H1 (cell line): Measurements from ENCODE around the gene ELOF1. TPM values are rescaled to one million over a fixed set of nuclear protein-coding genes. Genes with fewer than 3 reads are reported as not detected.

ENCODE experiments used
- CTCF ChIA-PET: fragments of 300-600 bp; sonication (Branson Sonifier 250); formaldehyde crosslinking; loops from one replicate; lab custom pipeline; 2021; ENCODE audit not compliant: partially characterized antibody; lab: Charles Lee
- POLR2A ChIA-PET: fragments of 300-600 bp; sonication (Branson Sonifier 250); formaldehyde crosslinking; loops from one replicate; lab custom pipeline; 2021; ENCODE audit warnings: inconsistent platforms; ENCODE audit not compliant: partially characterized antibody; lab: Charles Lee
- DNase-seq, 2 experiments: peaks; one replicate each; pipeline versions ENCODE4 v3.0.0 to v3.0.0-alpha.2; 2010 to 2022; ENCODE audit warnings: low spot score in 2 of 2, low read depth in 1 of 2, mixed read lengths in 1 of 2
- FAIRE-seq: peaks from 2 replicates; lab custom pipeline; 2011; peaks lifted over from hg19 to GRCh38; lab: Jason Lieb, UNC
- H2AFZ ChIP-seq: 2 replicates; pipeline ENCODE4 v1.8.1; 2012; ENCODE audit warnings: low read length, inconsistent platforms
- H2AK5ac ChIP-seq: 2 replicates; pipeline ENCODE4 v1.6.1; 2013; ENCODE audit warnings: low read depth, low read length
- H2BK120ac ChIP-seq: replicated peaks from 2 replicates; pipeline ENCODE3; 2013; ENCODE audit warnings: low read depth, low read length, inconsistent platforms
- H2BK12ac ChIP-seq: 2 replicates; pipeline ENCODE4 v1.6.1; 2013; ENCODE audit warnings: low read depth, low read length
- H2BK15ac ChIP-seq: 2 replicates; pipeline ENCODE4 v1.6.1; 2013; ENCODE audit warnings: low read length
- H2BK20ac ChIP-seq: 2 replicates; pipeline ENCODE4 v1.6.1; 2013; ENCODE audit warnings: low read length
- H2BK5ac ChIP-seq: 2 replicates; pipeline ENCODE4 v1.6.1; 2013; ENCODE audit warnings: low read depth, low read length
- H3K14ac ChIP-seq: 2 replicates; pipeline ENCODE4 v1.6.1; 2013; ENCODE audit warnings: inconsistent platforms; ENCODE audit not compliant: insufficient read length
- H3K18ac ChIP-seq: 2 replicates; pipeline ENCODE4 v1.6.1; 2013; ENCODE audit warnings: low read length; ENCODE audit errors: extremely low read depth
- H3K23ac ChIP-seq: 2 replicates; pipeline ENCODE4 v1.6.1; 2013; ENCODE audit warnings: inconsistent platforms; ENCODE audit not compliant: insufficient read length
- H3K23me2 ChIP-seq: 2 replicates; pipeline ENCODE4 v1.6.1; 2013; ENCODE audit warnings: low read depth, low read length
- H3K27ac ChIP-seq: 2 replicates; pipeline ENCODE4 v1.6.1; 2011; ENCODE audit warnings: low read depth, low read length, inconsistent platforms
- H3K27me3 ChIP-seq, 4 experiments: replicated peaks in 1 of 4; 1 replicate in 1 of 4; 2 replicates in 3 of 4; pipeline versions ENCODE4 v1.6.1 to v1.8.1; 2011 to 2013; ENCODE audit warnings: low read length in 3 of 4, mild to moderate bottlenecking in 3 of 4, inconsistent platforms in 2 of 4, mixed read lengths in 2 of 4, moderate library complexity in 1 of 4; ENCODE audit not compliant: control insufficient read depth in 3 of 4, insufficient read depth in 3 of 4; ENCODE audit errors: extremely low read depth in 1 of 4
- H3K36me3 ChIP-seq, 4 experiments: 2 replicates each; pipeline versions ENCODE4 v1.6.1 to v1.8.1; 2011 to 2013; ENCODE audit warnings: mild to moderate bottlenecking in 4 of 4, low read length in 3 of 4, moderate library complexity in 2 of 4, control low read depth in 1 of 4, inconsistent platforms in 1 of 4; ENCODE audit not compliant: insufficient read depth in 4 of 4, control insufficient read depth in 2 of 4
- H3K4ac ChIP-seq: replicated peaks from 2 replicates; pipeline ENCODE3; 2013; ENCODE audit warnings: low read length, low read depth, mixed read lengths, inconsistent platforms; ENCODE audit not compliant: insufficient read length
- H3K4me1 ChIP-seq, 4 experiments: replicated peaks in 1 of 4; 1 replicate in 1 of 4; 2 replicates in 3 of 4; pipeline versions ENCODE4 v1.6.1 to v1.8.1; 2011 to 2013; ENCODE audit warnings: low read length in 3 of 4, inconsistent platforms in 2 of 4, mixed read lengths in 1 of 4; ENCODE audit not compliant: insufficient read depth in 4 of 4, control insufficient read depth in 3 of 4
- H3K4me2 ChIP-seq, 2 experiments: 2 replicates each; pipeline versions ENCODE4 v1.6.1 to v1.8.1; 2011 to 2013; ENCODE audit warnings: low read depth in 2 of 2, low read length in 2 of 2, control low read depth in 1 of 2, inconsistent platforms in 1 of 2, mild to moderate bottlenecking in 1 of 2; ENCODE audit not compliant: insufficient read depth in 1 of 2
- H3K4me3 ChIP-seq, 4 experiments: fragments of 200-600, 300-600 bp in 1 of 4; sonication (generic), shearing (Covaris generic), sonication (Bioruptor Twin) in 1 of 4; 2 replicates each; pipeline versions ENCODE4 v1.5.1 to v1.8.1; 2011 to 2016; ENCODE audit warnings: low read length in 4 of 4, low read depth in 3 of 4, control low read depth in 2 of 4, inconsistent platforms in 2 of 4, mild to moderate bottlenecking in 2 of 4, mixed read lengths in 1 of 4, moderate library complexity in 1 of 4; ENCODE audit not compliant: insufficient read depth in 2 of 4; ENCODE audit errors: extremely low read depth in 1 of 4
- H3K56ac ChIP-seq: replicated peaks from 2 replicates; pipeline ENCODE3; 2013; ENCODE audit warnings: low read depth, mild to moderate bottlenecking, mixed read lengths, low read length, inconsistent platforms; ENCODE audit not compliant: insufficient read length
- H3K79me1 ChIP-seq: 2 replicates; pipeline ENCODE4 v1.6.1; 2013; ENCODE audit warnings: low read depth, low read length, control low read depth
- H3K79me2 ChIP-seq, 2 experiments: 2 replicates each; pipeline versions ENCODE4 v1.6.1 to v1.8.1; 2012 to 2013; ENCODE audit warnings: low read length in 2 of 2, mild to moderate bottlenecking in 2 of 2, inconsistent platforms in 1 of 2; ENCODE audit not compliant: insufficient read depth in 2 of 2, control insufficient read depth in 1 of 2
- H3K9ac ChIP-seq, 4 experiments: replicated peaks in 1 of 4; 1 replicate in 1 of 4; 2 replicates in 3 of 4; pipeline versions ENCODE4 v1.6.1 to v1.8.1; 2011 to 2013; ENCODE audit warnings: low read depth in 3 of 4, low read length in 3 of 4, control low read depth in 2 of 4, mild to moderate bottlenecking in 2 of 4, moderate library complexity in 2 of 4, inconsistent platforms in 1 of 4; ENCODE audit errors: extremely low read depth in 1 of 4
- H3K9me3 ChIP-seq, 2 experiments: 2 replicates each; pipeline versions ENCODE4 v1.6.1 to v1.8.1; 2012 to 2013; ENCODE audit warnings: mild to moderate bottlenecking in 2 of 2, moderate library complexity in 2 of 2, control low read depth in 1 of 2, inconsistent platforms in 1 of 2, low read depth in 1 of 2, low read length in 1 of 2, mixed read lengths in 1 of 2; ENCODE audit not compliant: insufficient read depth in 2 of 2
- H4K20me1 ChIP-seq, 2 experiments: replicated peaks in 1 of 2; 2 replicates each; pipeline versions ENCODE3 to v1.8.1; 2011 to 2013; ENCODE audit warnings: inconsistent platforms in 2 of 2, low read length in 2 of 2, mild to moderate bottlenecking in 1 of 2; ENCODE audit not compliant: insufficient read depth in 2 of 2, control insufficient read depth in 1 of 2
- H4K5ac ChIP-seq: 2 replicates; pipeline ENCODE4 v1.6.1; 2013; ENCODE audit warnings: low read length, low read depth, mixed read lengths, inconsistent platforms; ENCODE audit not compliant: insufficient read length
- H4K8ac ChIP-seq: 2 replicates; pipeline ENCODE4 v1.8.0; 2013; ENCODE audit warnings: mild to moderate bottlenecking, moderate library complexity, low read length, inconsistent platforms; ENCODE audit not compliant: insufficient read depth; ENCODE audit errors: extremely low read depth
- H4K91ac ChIP-seq: replicated peaks from 2 replicates; pipeline ENCODE3; 2013; ENCODE audit warnings: low read length, mixed read lengths, inconsistent platforms; ENCODE audit not compliant: insufficient read length
- CBX5 ChIP-seq: fragments of 300-800, 300-1000 bp; sonication (generic); IDR thresholded peaks from 2 replicates; pipeline ENCODE4 v1.7.1; 2016; ENCODE audit warnings: antibody characterized with exemption, low read length, low read depth
- NRF1 ChIP-seq: IDR thresholded peaks from 2 replicates; pipeline ENCODE4 v1.6.1; 2011; ENCODE audit warnings: mild to moderate bottlenecking, low read depth, low read length, improper control_type of control experiment
- WGBS, 2 experiments: shearing (Covaris generic) in 1 of 2; methylation state at CpG; one replicate each; pipeline versions ENCODE4 v1.1.6 to v1.1.7; 2013 to 2015; ENCODE audit warnings: low lambda C conversion rate in 2 of 2, mixed read lengths in 2 of 2, inconsistent platforms in 1 of 2, low coverage in 1 of 2, missing lambda C conversion rate in 1 of 2; ENCODE audit not compliant: insufficient replicate concordance in 2 of 2, insufficient coverage in 1 of 2, insufficient read length in 1 of 2; ENCODE audit errors: extremely low coverage in 1 of 2, missing lambda C conversion rate in 1 of 2; 5-methylcytosine and 5-hydroxymethylcytosine counted together
- polyA plus RNA-seq, 7 experiments: library from polyadenylated mRNA; depleted of rRNA in 3 of 7; stranded (reverse) in 5 of 7; unstranded in 2 of 7; fragments of >200 nt in 5 of 7; fragments of 200-250 nt in 2 of 7; gene quantifications; 1 replicate in 5 of 7; 2 replicates in 1 of 7; 4 replicates in 1 of 7; pipeline versions ENCODE4 v1.2.1 to v1.2.3, GENCODE V29; 2011 to 2013; ENCODE audit warnings: missing spikeins in 2 of 7, mixed read lengths in 2 of 7
- small RNA-seq: library from polyadenylated mRNA; stranded (forward); fragments of <200 nt; extraction: miRNeasy Mini kit (QIAGEN cat#:217004); gene quantifications from one replicate; pipeline ENCODE3, GENCODE V24; 2013; ENCODE audit not compliant: insufficient read depth
- total RNA-seq: library from RNA; stranded (reverse); fragmentation: NEBNext Ultra II Directional; extraction: Animal tissue kit (Norgen Biotek cat#: 25700); gene quantifications from 2 replicates; pipeline ENCODE4 v1.2.1, GENCODE V29; 2021

The ELOF1 gene
- total and polyA plus RNA-seq, 2 of the 8 experiments (the other 6 are each of a cell fraction or from before 2014, with no cell fraction given) = 84.2 to 101 TPM

- ChIA-PET POLR2A (interaction anchor here (0.7 to 2.8 kb wide), 5 partner anchors 13 to 124 kb away, joined by 3 to 7 read pairs (median 3); partner anchors contain the start of genes CNN1 and ELAVL3), CTCF (interaction anchor here (1.0 kb wide), 1 partner anchor 39 kb away, joined by 3 read pairs; no protein-coding TSS in a partner anchor)
- peak overlapping the region; percentile 71 to 85 for H3K4me2 ChIP-seq
- H2BK15ac ChIP-seq = no peak overlapping the region
- no peak overlapping the region for H2BK5ac ChIP-seq
- H3K56ac ChIP-seq = no peak overlapping the region
- H2BK20ac ChIP-seq = no peak overlapping the region
- H3K23me2 ChIP-seq = 0 out of 2 replicates have a peak, but pooled peaks cover 2% of the 10 kb centered on the region
- H4K20me1 ChIP-seq = no peaks in the 10 kb centered on the region
- peak overlapping the region in 3 of 4 experiments; percentile 33 to 77 (median 42); a peak in 4 of 7 replicates for H3K9ac ChIP-seq
- H3K4me1 ChIP-seq = peaks cover 3 to 4% (median 4%) of the 10 kb centered on the region in 4 experiments; a peak in 6 of 7 replicates
- H3K18ac ChIP-seq = no peak overlapping the region
- FAIRE-seq = no peak
- TF ChIP-seq CBX5 (no peak), NRF1 (no peak)
- H3K23ac ChIP-seq = no peak overlapping the region
- H4K5ac ChIP-seq = peak overlapping the region; percentile 20
- DNase-seq = no peak
- peaks cover 4% of the 10 kb centered on the region for H3K79me1 ChIP-seq
- no peaks in the 10 kb centered on the region for H3K9me3 ChIP-seq
- H3K36me3 ChIP-seq = no peaks in the 10 kb centered on the region
- WGBS, 2 experiments = 76% methylated on average over 7 of the region's 7 CpGs; no CpG with 5 or more reads in 1 of the 2 experiments
- no peak overlapping the region for H3K4ac ChIP-seq
- no peak overlapping the region for H3K27ac ChIP-seq
- no peak overlapping the region for H2BK120ac ChIP-seq
- H3K4me3 ChIP-seq = peak overlapping the region; percentile 56 to 82 (median 64); a peak in 7 of 8 replicates
- H3K14ac ChIP-seq = no peak overlapping the region
- H2AFZ ChIP-seq = no peak overlapping the region; the same call in 1 of the 2 replicates
- no peak overlapping the region for H2BK12ac ChIP-seq
- no peaks in the 10 kb centered on the region for H3K27me3 ChIP-seq
- no peak overlapping the region for H2AK5ac ChIP-seq
- no peak overlapping the region for H4K91ac ChIP-seq
- H4K8ac ChIP-seq = no peak overlapping the region
- no peaks in the 10 kb centered on the region; a peak in 1 of 4 replicates for H3K79me2 ChIP-seq
Measured at GRCh38 chr19:11504502-11505031, 54.5 kb downstream of the ELOF1 start.

Small RNA genes lying within 50 kb of the gene (small RNA-seq; reads per million reads assigned to genes)
- gene RN7SL833P = not detected

Other genes with a start within 250 kb of the ELOF1 start
- 23.8 and 24.4 TPM in 2 replicates for gene RAB3D, start 219.6 kb downstream of the ELOF1 start, total RNA-seq
- 17.8 and 23.3 TPM in 2 replicates for gene RAB3D, start 219.6 kb downstream of the ELOF1 start, polyA plus RNA-seq (2011; rRNA removed)
- 73.5 and 78.2 TPM in 2 replicates for gene TMEM205, start 213.0 kb downstream of the ELOF1 start, total RNA-seq
- gene TMEM205, start 213.0 kb downstream of the ELOF1 start, polyA plus RNA-seq (2011; rRNA removed) = 423 and 441 TPM in 2 replicates
- 4.0 and 5.5 TPM in 2 replicates for gene CCDC159, start 212.7 kb downstream of the ELOF1 start, total RNA-seq
- gene CCDC159, start 212.7 kb downstream of the ELOF1 start, polyA plus RNA-seq (2011; rRNA removed) = 5.4 and 7.1 TPM in 2 replicates
- 9.5 and 11.7 TPM in 2 replicates for gene PLPPR2, start 203.8 kb downstream of the ELOF1 start, total RNA-seq
- 7.2 and 14.9 TPM in 2 replicates for gene PLPPR2, start 203.8 kb downstream of the ELOF1 start, polyA plus RNA-seq (2011; rRNA removed)
- 3.1 and 3.2 TPM in 2 replicates for gene SWSAP1, start 184.6 kb downstream of the ELOF1 start, total RNA-seq
- 5.1 and 5.2 TPM in 2 replicates for gene SWSAP1, start 184.6 kb downstream of the ELOF1 start, polyA plus RNA-seq (2011; rRNA removed)
- 13.1 and 13.9 TPM in 2 replicates for gene EPOR, start 174.9 kb downstream of the ELOF1 start, total RNA-seq
- gene EPOR, start 174.9 kb downstream of the ELOF1 start, polyA plus RNA-seq (2011; rRNA removed) = 23.4 and 32.3 TPM in 2 replicates
- 40.9 and 47.8 TPM in 2 replicates for gene RGL3, start 139.9 kb downstream of the ELOF1 start, total RNA-seq
- 36.9 and 78.7 TPM in 2 replicates for gene RGL3, start 139.9 kb downstream of the ELOF1 start, polyA plus RNA-seq (2011; rRNA removed)
- gene ODAD3, start 124.1 kb downstream of the ELOF1 start, total RNA-seq = 1.6 and 2.2 TPM in 2 replicates
- gene ODAD3, start 124.1 kb downstream of the ELOF1 start, polyA plus RNA-seq (2011; rRNA removed) = 2.1 and 4.4 TPM in 2 replicates
- gene PRKCSH, start 123.6 kb downstream of the ELOF1 start, total RNA-seq = 337 and 341 TPM in 2 replicates
- gene PRKCSH, start 123.6 kb downstream of the ELOF1 start, polyA plus RNA-seq (2011; rRNA removed) = 97.2 and 267 TPM in 2 replicates
- gene ELAVL3, start 78.2 kb downstream of the ELOF1 start, total RNA-seq = 1.0 and 2.0 TPM in 2 replicates
- gene ELAVL3, start 78.2 kb downstream of the ELOF1 start, polyA plus RNA-seq (2011; rRNA removed) = 0.80 and 1.2 TPM in 2 replicates
- gene ZNF653, start 53.4 kb downstream of the ELOF1 start, total RNA-seq = 7.9 and 9.5 TPM in 2 replicates
- gene ZNF653, start 53.4 kb downstream of the ELOF1 start, polyA plus RNA-seq (2011; rRNA removed) = 7.0 and 13.0 TPM in 2 replicates
- 53.5 and 55.7 TPM in 2 replicates for gene ECSIT, start 30.1 kb downstream of the ELOF1 start, total RNA-seq
- 74.1 and 118 TPM in 2 replicates for gene ECSIT, start 30.1 kb downstream of the ELOF1 start, polyA plus RNA-seq (2011; rRNA removed)
- 29.8 and 32.4 TPM in 2 replicates for gene CNN1, start 20.4 kb downstream of the ELOF1 start, total RNA-seq
- gene CNN1, start 20.4 kb downstream of the ELOF1 start, polyA plus RNA-seq (2011; rRNA removed) = 50.8 and 62.8 TPM in 2 replicates
- gene ACP5, start 18.4 kb upstream of the ELOF1 start, total RNA-seq = 8.3 and 9.0 TPM in 2 replicates
- gene ACP5, start 18.4 kb upstream of the ELOF1 start, polyA plus RNA-seq (2011; rRNA removed) = 14.3 and 16.5 TPM in 2 replicates
- 13.7 and 15.8 TPM in 2 replicates for gene ZNF627, start 38.3 kb upstream of the ELOF1 start, total RNA-seq
- 5.4 and 7.2 TPM in 2 replicates for gene ZNF627, start 38.3 kb upstream of the ELOF1 start, polyA plus RNA-seq (2011; rRNA removed)
- 2.4 and 2.9 TPM in 2 replicates for gene ZNF823, start 179.7 kb upstream of the ELOF1 start, total RNA-seq
- 0.73 and 0.93 TPM in 2 replicates for gene ZNF823, start 179.7 kb upstream of the ELOF1 start, polyA plus RNA-seq (2011; rRNA removed)
- gene ZNF441, start 207.8 kb upstream of the ELOF1 start, total RNA-seq = 0.23 and 0.48 TPM in 2 replicates
- gene ZNF441, start 207.8 kb upstream of the ELOF1 start, polyA plus RNA-seq (2011; rRNA removed) = 0.09 and 0.22 TPM in 2 replicates
- gene ZNF491, start 239.3 kb upstream of the ELOF1 start, total RNA-seq = 0.78 and 0.84 TPM in 2 replicates
- 0.18 and 0.31 TPM in 2 replicates for gene ZNF491, start 239.3 kb upstream of the ELOF1 start, polyA plus RNA-seq (2011; rRNA removed)